GM18526 (cell line): ENCODE data around the gene NOTCH2NLA.
"Not testable (repeated sequence)": the region's sequence is repeated elsewhere in the genome, so short reads cannot be mapped to it uniquely, and the experiment has no call there.

ENCODE experiments used
- POLR2A ChIP-seq: IDR thresholded peaks from 3 replicates; pipeline ENCODE4 v1.6.1; 2011; ENCODE audit not compliant: insufficient read length; ENCODE audit errors: extremely low read depth

Gene NOTCH2NLA

DNA sequence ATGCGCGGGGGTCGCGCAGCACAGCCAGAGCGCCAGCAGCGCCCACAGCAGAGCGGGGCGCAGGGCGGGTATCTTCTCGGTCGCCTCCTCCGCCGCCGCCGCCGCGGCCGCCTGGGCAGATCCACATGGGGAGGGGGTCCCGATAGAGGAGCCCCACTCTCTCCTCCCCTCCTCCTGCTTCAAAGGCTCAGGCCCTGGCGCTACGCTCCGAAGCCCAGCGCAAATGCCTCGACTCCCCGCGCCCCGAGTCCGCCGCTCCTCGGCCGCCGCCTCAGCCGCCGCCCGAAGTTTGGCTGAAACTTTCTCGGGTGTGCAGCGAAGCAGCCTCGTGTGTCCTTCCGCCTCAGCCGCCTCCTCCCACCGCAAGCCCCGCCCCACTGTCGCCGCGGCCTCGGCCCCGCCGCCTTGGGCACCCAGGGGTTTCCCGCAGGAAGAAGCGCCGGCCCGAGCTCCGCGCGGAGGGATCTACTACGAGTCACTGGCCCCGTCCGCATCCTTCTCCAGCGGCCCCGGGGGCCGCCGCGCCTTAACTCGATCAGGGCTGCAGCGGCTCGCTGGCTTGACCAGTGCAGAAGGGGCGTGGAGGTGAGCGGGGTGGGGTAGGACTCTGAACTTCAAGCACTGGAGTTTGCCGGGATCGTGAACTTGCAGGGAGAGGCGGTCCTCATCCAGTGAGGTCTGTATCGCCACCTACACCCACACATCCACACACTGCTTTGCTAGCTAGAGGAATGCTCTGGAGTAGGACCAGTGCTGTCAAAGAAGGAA is at the start of gene NOTCH2NLA:
Gene NOTCH2NLA (minus strand): TSS at position 312 of the 768 bp plus-strand sequence. CDS start 39,684 bp downstream, outside the sequence.
- not testable (repeated sequence) for TF ChIP-seq POLR2A

DNA sequence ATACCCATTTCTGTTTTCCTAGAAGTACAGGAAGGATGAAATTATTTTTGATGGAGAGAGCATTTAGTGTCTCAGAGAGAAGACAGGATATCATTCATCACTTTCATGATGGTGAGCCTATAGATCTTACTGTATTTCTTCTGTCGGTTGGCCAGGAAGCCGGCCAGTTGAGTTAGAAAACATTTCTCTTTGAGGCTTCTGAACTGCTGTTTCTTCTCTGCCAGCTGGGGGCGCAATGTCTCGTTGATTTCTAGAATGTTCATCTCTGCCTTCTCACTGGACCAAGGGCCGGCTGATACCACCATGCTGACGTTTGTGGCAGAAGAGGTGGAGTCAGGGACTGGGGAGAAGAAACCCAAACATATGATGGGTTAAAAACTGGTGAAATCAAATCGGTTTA is 84.4 kb downstream of the NOTCH2NLA start, which contains the start of gene NBPF10:
Gene NBPF10 (minus strand): TSS at position 340 of the 400 bp plus-strand sequence. CDS start 35 bp downstream, at position 305.
- TF ChIP-seq POLR2A, result not testable (repeated sequence)
